HepG2 (cell line): ENCODE data around the gene CHMP1A. TPM values are rescaled to one million over a fixed set of nuclear protein-coding genes. Genes with fewer than 3 reads are reported as not detected.

Experiments
- BCLAF1 ChIP-seq: fragments of 450-650 bp; IDR thresholded peaks from 2 replicates; pipeline ENCODE4 v1.6.1; 2017; ENCODE audit warnings: mild to moderate bottlenecking
- BRD4 ChIP-seq: sonication (generic); formaldehyde crosslinking; IDR thresholded peaks from 2 replicates; pipeline ENCODE4 v1.4.0; 2020; ENCODE audit warnings: missing genetic modification reagents
- DZIP1 ChIP-seq: sonication (generic); formaldehyde crosslinking; IDR thresholded peaks from 2 replicates; pipeline ENCODE4 v1.5.0; 2020; ENCODE audit warnings: mild to moderate bottlenecking, missing genetic modification reagents
- ELF1 ChIP-seq: sonication (generic); formaldehyde crosslinking; IDR thresholded peaks from 2 replicates; pipeline ENCODE4 v1.4.0; 2020; ENCODE audit warnings: missing genetic modification reagents
- FOXA1 ChIP-seq, 2 experiments: fragments of 450-650 bp in 1 of 2; sonication (generic) in 1 of 2; formaldehyde crosslinking in 1 of 2; IDR thresholded peaks; 2 replicates each; pipeline versions ENCODE4 v1.4.0 to v1.6.1; 2016 to 2020; ENCODE audit warnings: missing genetic modification reagents in 1 of 2
- MAFF ChIP-seq: IDR thresholded peaks from 2 replicates; pipeline ENCODE4 v1.6.1; 2011; ENCODE audit warnings: low read depth, low read length, improper control_type of control experiment
- MTA3 ChIP-seq: sonication (generic); formaldehyde crosslinking; IDR thresholded peaks from 2 replicates; pipeline ENCODE4 v1.4.0; 2020; ENCODE audit warnings: missing genetic modification reagents
- MTF2 ChIP-seq: sonication (generic); formaldehyde crosslinking; IDR thresholded peaks from 2 replicates; pipeline ENCODE4 v1.5.0; 2020; ENCODE audit warnings: missing genetic modification reagents, borderline replicate concordance
- PAF1 ChIP-seq: IDR thresholded peaks from 2 replicates; pipeline ENCODE4 v1.6.1; 2016; ENCODE audit warnings: missing genetic modification reagents, missing compliant biosample characterization
- RXRA ChIP-seq: sonication (generic); formaldehyde crosslinking; IDR thresholded peaks from 2 replicates; pipeline ENCODE4 v1.5.1; 2020; ENCODE audit warnings: missing genetic modification reagents
- YEATS2 ChIP-seq: sonication (generic); formaldehyde crosslinking; IDR thresholded peaks from 2 replicates; pipeline ENCODE4 v1.4.0; 2020; ENCODE audit warnings: missing genetic modification reagents, borderline replicate concordance
- ZFX ChIP-seq: sonication (generic); formaldehyde crosslinking; IDR thresholded peaks from 2 replicates; pipeline ENCODE4 v1.4.0; 2020; ENCODE audit warnings: mild to moderate bottlenecking, low read depth, missing genetic modification reagents, moderate library complexity
- ZNF136 ChIP-seq: sonication (generic); formaldehyde crosslinking; IDR thresholded peaks from 2 replicates; pipeline ENCODE4 v1.8.1; 2022; ENCODE audit warnings: low read depth, mild to moderate bottlenecking, moderate library complexity, missing genetic modification reagents
- ZNF430 ChIP-seq: sonication (generic); formaldehyde crosslinking; IDR thresholded peaks from 2 replicates; pipeline ENCODE4 v1.9.0; 2021; ENCODE audit warnings: mild to moderate bottlenecking, missing genetic modification reagents
- polyA plus RNA-seq, 8 experiments: library from polyadenylated mRNA; depleted of rRNA in 3 of 8; stranded (reverse) in 7 of 8; unstranded in 1 of 8; fragments of >200 nt; fragmentation: Illumina TruSeq in 4 of 8; extraction: Trizol in 4 of 8; gene quantifications; 2 replicates each; pipeline versions ENCODE4 v1.2.1 to v1.2.3, GENCODE V29; 2011 to 2016; ENCODE audit warnings: low read depth in 4 of 8, missing spikeins in 1 of 8, mixed read lengths in 1 of 8; ENCODE audit not compliant: insufficient read depth in 1 of 8
- total RNA-seq, 5 experiments: library from RNA; depleted of rRNA; stranded (reverse); fragments of >200 nt; fragmentation: Illumina TruSeq; extraction: Trizol; gene quantifications; 2 replicates each; pipeline ENCODE4 v1.2.3, GENCODE V29; 2016; ENCODE audit warnings: low read depth in 1 of 5
- TF ChIP-seq, protein P1 (sequence below): sonication (generic); formaldehyde crosslinking; IDR thresholded peaks from 2 replicates; pipeline ENCODE4 v1.5.0; 2020; ENCODE audit warnings: mild to moderate bottlenecking, missing genetic modification reagents
- TF ChIP-seq, protein P2 (sequence below): sonication (generic); formaldehyde crosslinking; IDR thresholded peaks from 2 replicates; pipeline ENCODE4 v1.4.0; 2020; ENCODE audit warnings: missing genetic modification reagents
- TF ChIP-seq, protein P3 (sequence below): sonication (generic); formaldehyde crosslinking; IDR thresholded peaks from 2 replicates; pipeline ENCODE4 v1.4.0; 2020; ENCODE audit warnings: missing genetic modification reagents; ENCODE audit errors: not compliant biosample characterization
- TF ChIP-seq, protein P4 (sequence below): sonication (generic); formaldehyde crosslinking; IDR thresholded peaks from 2 replicates; pipeline ENCODE4 v1.5.0; 2020; ENCODE audit warnings: mild to moderate bottlenecking, missing genetic modification reagents

The CHMP1A gene
- total and polyA plus RNA-seq, 2 of the 13 experiments (the other 11 are each of a cell fraction or from before 2014, with no cell fraction given): 69.4 to 73.3 TPM

GRCh38 chr16:89623511-89624261 lies 33.8 kb downstream of the CHMP1A start (continued):
- TF ChIP-seq MTF2 (CRISPR knock-in tag) (no peak), MTA3 (CRISPR knock-in tag) (no peak), ZNF136 (no peak), BCLAF1 (no peak), YEATS2 (no peak), ELF1 (CRISPR knock-in tag) (no peak), ZNF430 (no peak), DZIP1 (CRISPR knock-in tag) (no peak), FOXA1 (IDR thresholded peaks at IDR 0.05) (no peak), FOXA1 (CRISPR knock-in tag; IDR thresholded peaks at IDR 0.05) (no peak), MAFF (no peak), ZFX (peak; percentile 74), PAF1 (CRISPR knock-in tag) (no peak), RXRA (CRISPR knock-in tag) (no peak), BRD4 (no peak)
- TF ChIP-seq, protein P1, sequence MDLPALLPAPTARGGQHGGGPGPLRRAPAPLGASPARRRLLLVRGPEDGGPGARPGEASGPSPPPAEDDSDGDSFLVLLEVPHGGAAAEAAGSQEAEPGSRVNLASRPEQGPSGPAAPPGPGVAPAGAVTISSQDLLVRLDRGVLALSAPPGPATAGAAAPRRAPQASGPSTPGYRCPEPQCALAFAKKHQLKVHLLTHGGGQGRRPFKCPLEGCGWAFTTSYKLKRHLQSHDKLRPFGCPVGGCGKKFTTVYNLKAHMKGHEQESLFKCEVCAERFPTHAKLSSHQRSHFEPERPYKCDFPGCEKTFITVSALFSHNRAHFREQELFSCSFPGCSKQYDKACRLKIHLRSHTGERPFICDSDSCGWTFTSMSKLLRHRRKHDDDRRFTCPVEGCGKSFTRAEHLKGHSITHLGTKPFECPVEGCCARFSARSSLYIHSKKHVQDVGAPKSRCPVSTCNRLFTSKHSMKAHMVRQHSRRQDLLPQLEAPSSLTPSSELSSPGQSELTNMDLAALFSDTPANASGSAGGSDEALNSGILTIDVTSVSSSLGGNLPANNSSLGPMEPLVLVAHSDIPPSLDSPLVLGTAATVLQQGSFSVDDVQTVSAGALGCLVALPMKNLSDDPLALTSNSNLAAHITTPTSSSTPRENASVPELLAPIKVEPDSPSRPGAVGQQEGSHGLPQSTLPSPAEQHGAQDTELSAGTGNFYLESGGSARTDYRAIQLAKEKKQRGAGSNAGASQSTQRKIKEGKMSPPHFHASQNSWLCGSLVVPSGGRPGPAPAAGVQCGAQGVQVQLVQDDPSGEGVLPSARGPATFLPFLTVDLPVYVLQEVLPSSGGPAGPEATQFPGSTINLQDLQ (CRISPR knock-in tag): no peak
- TF ChIP-seq, protein P2, sequence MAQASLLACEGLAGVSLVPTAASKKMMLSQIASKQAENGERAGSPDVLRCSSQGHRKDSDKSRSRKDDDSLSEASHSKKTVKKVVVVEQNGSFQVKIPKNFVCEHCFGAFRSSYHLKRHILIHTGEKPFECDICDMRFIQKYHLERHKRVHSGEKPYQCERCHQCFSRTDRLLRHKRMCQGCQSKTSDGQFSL (CRISPR knock-in tag): no peak
- TF ChIP-seq, protein P3, sequence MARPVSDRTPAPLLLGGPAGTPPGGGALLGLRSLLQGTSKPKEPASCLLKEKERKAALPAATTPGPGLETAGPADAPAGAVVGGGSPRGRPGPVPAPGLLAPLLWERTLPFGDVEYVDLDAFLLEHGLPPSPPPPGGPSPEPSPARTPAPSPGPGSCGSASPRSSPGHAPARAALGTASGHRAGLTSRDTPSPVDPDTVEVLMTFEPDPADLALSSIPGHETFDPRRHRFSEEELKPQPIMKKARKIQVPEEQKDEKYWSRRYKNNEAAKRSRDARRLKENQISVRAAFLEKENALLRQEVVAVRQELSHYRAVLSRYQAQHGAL (CRISPR knock-in tag): no peak
- TF ChIP-seq, protein P4, sequence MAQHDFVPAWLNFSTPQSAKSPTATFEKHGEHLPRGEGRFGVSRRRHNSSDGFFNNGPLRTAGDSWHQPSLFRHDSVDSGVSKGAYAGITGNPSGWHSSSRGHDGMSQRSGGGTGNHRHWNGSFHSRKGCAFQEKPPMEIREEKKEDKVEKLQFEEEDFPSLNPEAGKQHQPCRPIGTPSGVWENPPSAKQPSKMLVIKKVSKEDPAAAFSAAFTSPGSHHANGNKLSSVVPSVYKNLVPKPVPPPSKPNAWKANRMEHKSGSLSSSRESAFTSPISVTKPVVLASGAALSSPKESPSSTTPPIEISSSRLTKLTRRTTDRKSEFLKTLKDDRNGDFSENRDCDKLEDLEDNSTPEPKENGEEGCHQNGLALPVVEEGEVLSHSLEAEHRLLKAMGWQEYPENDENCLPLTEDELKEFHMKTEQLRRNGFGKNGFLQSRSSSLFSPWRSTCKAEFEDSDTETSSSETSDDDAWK (CRISPR knock-in tag): no peak
